ENCODE measurements around the gene NUDT13.
A peak's percentile ranks its signal among the peaks of the same experiment; 100 is the strongest.

Gene NUDT13

GRCh38 chr10:73110345-73110849 lies at the start of gene NUDT13:
Gene NUDT13 (plus strand): TSS chr10:73110455. CDS start chr10:73114366, 3,911 bp downstream.
- peak; percentile 8 to 34 (median 29) for DNase-seq

GRCh38 chr10:73060738-73061635 lies 49.3 kb upstream of the NUDT13 start:
- peak in 2 of 6 experiments; percentile 3 to 6 for DNase-seq

GRCh38 chr10:73061743-73062142 lies 48.5 kb upstream of the NUDT13 start:
- DNase-seq: no peak

- DNase-seq: no peak
These were observed 44.8 kb upstream of the NUDT13 start for GRCh38 chr10:73065441-73065840.

GRCh38 chr10:73073627-73074026 lies 36.6 kb upstream of the NUDT13 start:
- no peak for DNase-seq

- no peak for DNase-seq
These were observed 34.4 kb upstream of the NUDT13 start for GRCh38 chr10:73075829-73076228.

- no peak for DNase-seq
These were observed 33.7 kb upstream of the NUDT13 start for GRCh38 chr10:73076360-73077183.

GRCh38 chr10:73079779-73080541 lies 30.3 kb upstream of the NUDT13 start:
- no peak for DNase-seq

- DNase-seq: no peak
These were observed 27.0 kb upstream of the NUDT13 start for GRCh38 chr10:73083221-73083620.

- no peak for DNase-seq
These were observed 26.0 kb upstream of the NUDT13 start for GRCh38 chr10:73084209-73084608.

- no peak for DNase-seq
These were observed 23.4 kb upstream of the NUDT13 start for GRCh38 chr10:73086816-73087215.

GRCh38 chr10:73088304-73088703 lies 22.0 kb upstream of the NUDT13 start:
- DNase-seq: no peak

- DNase-seq: no peak
These were observed 17.4 kb upstream of the NUDT13 start for GRCh38 chr10:73092830-73093229.

GRCh38 chr10:73093922-73094850 lies 16.1 kb upstream of the NUDT13 start:
- DNase-seq: no peak

GRCh38 chr10:73094986-73095480 lies 15.2 kb upstream of the NUDT13 start:
- DNase-seq: no peak

- DNase-seq: peak in 5 of 6 experiments; percentile 10 to 50 (median 31)
These were observed 14.7 kb upstream of the NUDT13 start for GRCh38 chr10:73095481-73096021.

- peak; percentile 57 to 73 (median 64) for DNase-seq
These were observed 14.2 kb upstream of the NUDT13 start for GRCh38 chr10:73096041-73096448.

- peak; percentile 89 to 99 (median 96) for DNase-seq
These were observed 13.6 kb upstream of the NUDT13 start, which contains the start of gene P4HA1 for GRCh38 chr10:73096449-73097304. Gene P4HA1 (minus strand): TSS chr10:73096866. CDS start chr10:73074883, 21,983 bp downstream.

GRCh38 chr10:73097305-73097670 lies 13.0 kb upstream of the NUDT13 start:
- no peak for DNase-seq

- no peak for DNase-seq
These were observed 11.1 kb upstream of the NUDT13 start for GRCh38 chr10:73099141-73099540.
